Measurements from ENCODE around the gene OR1M1.
"Not testable (repeated sequence)": the region's sequence is repeated elsewhere in the genome, so short reads cannot be mapped to it uniquely, and the experiment has no call there.

The OR1M1 gene

DNA sequence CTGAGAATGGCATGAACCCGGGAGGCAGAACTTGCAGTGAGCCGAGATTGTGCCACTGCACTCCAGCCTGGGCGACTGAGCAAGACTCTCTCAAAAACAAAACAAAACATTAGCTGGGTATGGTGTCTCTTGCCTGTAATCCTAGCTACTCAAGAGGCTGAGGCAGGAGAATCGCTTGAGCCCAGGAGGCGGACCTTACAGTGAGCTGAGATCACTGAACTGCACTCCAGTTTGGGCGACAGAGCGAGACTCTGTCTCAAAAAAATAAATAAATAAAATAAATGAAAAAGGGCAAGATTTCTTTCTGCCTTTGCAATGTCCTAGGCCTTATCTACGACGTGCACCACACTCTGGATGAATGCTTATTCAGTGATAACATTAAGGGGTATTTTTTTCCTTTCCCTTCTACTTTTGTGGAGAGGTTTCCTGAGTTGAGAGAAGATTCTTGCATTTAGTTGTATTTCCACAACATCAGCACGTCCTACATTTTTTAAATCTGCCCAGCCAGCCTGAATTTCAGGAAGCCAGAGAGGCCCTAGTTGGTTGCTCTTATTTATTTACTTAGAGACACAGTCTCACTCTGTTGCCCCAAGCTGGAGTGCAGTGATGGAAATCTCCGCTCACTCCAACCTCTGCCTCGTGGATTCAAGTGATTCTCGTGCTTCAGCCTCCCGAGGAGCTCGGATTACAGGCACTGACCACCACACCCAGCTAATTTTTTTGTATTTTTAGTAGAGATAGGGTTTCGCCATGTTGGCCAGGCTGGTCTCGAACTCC is 26.1 kb upstream of the OR1M1 start:
- no peak overlapping the region for H3K4me3 ChIP-seq (ENCODE audit: low read length)
- no peak for DNase-seq (ENCODE audit: low read depth)
- TF ChIP-seq CTCF (IDR thresholded peaks at IDR 0.05; ENCODE audit: insufficient read depth, low read depth, low read length, missing control alignments): no peak

- no peak for DNase-seq (ENCODE audit: low read depth)
- H3K4me3 ChIP-seq (ENCODE audit: low read length): no peak overlapping the region
- no peak for TF ChIP-seq CTCF (IDR thresholded peaks at IDR 0.05; ENCODE audit: insufficient read depth, low read depth, low read length, missing control alignments)
Measured at GRCh38 chr19:9061879-9062278, 25.0 kb upstream of the OR1M1 start.

GRCh38 chr19:9065457-9066014 is 21.3 kb upstream of the OR1M1 start:
- H3K4me3 ChIP-seq (ENCODE audit: low read length): no peak overlapping the region
- TF ChIP-seq CTCF (IDR thresholded peaks at IDR 0.05; ENCODE audit: insufficient read depth, low read depth, low read length, missing control alignments): no peak
- no peak for DNase-seq (ENCODE audit: low read depth)

GRCh38 chr19:9070066-9070465 is 16.8 kb upstream of the OR1M1 start:
- H3K4me3 ChIP-seq (ENCODE audit: low read length): no peak overlapping the region
- TF ChIP-seq CTCF (IDR thresholded peaks at IDR 0.05; ENCODE audit: insufficient read depth, low read depth, low read length, missing control alignments): no peak
- DNase-seq (ENCODE audit: low read depth): no peak

GRCh38 chr19:9071720-9072119 is 15.1 kb upstream of the OR1M1 start:
- not testable (repeated sequence) for H3K4me3 ChIP-seq (ENCODE audit: low read length); DNase-seq (ENCODE audit: low read depth)

- no peak overlapping the region for H3K4me3 ChIP-seq (ENCODE audit: low read length)
- DNase-seq (ENCODE audit: low read depth): no peak
- TF ChIP-seq CTCF (IDR thresholded peaks at IDR 0.05; ENCODE audit: insufficient read depth, low read depth, low read length, missing control alignments): no peak
Measured at GRCh38 chr19:9073806-9074205, 13.1 kb upstream of the OR1M1 start.

GRCh38 chr19:9075064-9075949 is 11.6 kb upstream of the OR1M1 start:
- H3K4me3 ChIP-seq (ENCODE audit: low read length): no peak overlapping the region
- TF ChIP-seq CTCF (IDR thresholded peaks at IDR 0.05; ENCODE audit: insufficient read depth, low read depth, low read length, missing control alignments): no peak
- peak; percentile 98 for DNase-seq (ENCODE audit: low read depth)

Measured in epithelial cell of esophagus (primary cell).